ENCODE data around the gene NAA60.

Gene NAA60

GRCh38 chr16:3467182-3467581, 23.7 kb downstream of the NAA60 start:
- CTCF ChIA-PET: no interaction called here
- Histone ChIP-seq H3K27ac (ENCODE audit: extremely low read depth, low read depth, low read length) (no peak overlapping the region), H3K4me3 (ENCODE audit: low read depth, low read length) (no peak overlapping the region), H3K9me3 (ENCODE audit: control insufficient read depth, insufficient read depth, low read depth, low read length) (no peaks in the 10 kb centered on the region), H3K36me3 (ENCODE audit: control insufficient read depth in 2 of 2, insufficient read depth in 1 of 2, low read length in 2 of 2) (peaks cover 0 to 19% of the 10 kb centered on the region in 2 experiments; a peak in 2 of 3 replicates), H3K4me1 (ENCODE audit: control insufficient read depth, insufficient read depth, low read length) (no peaks in the 10 kb centered on the region)
- POLR2A ChIA-PET: no interaction called here
- TF ChIP-seq HOXD13 (CRISPR knock-in tag; IDR thresholded peaks at IDR 0.05; ENCODE audit: borderline replicate concordance) (no peak), ZNF426 (tag by site-specific recombination; IDR thresholded peaks at IDR 0.05) (no peak), ZNF274 (IDR thresholded peaks at IDR 0.05; ENCODE audit: low read length) (no peak), ZNF274 (tag by site-specific recombination; IDR thresholded peaks at IDR 0.05; ENCODE audit: borderline replicate concordance) (no peak), YY1 (tag by site-specific recombination; IDR thresholded peaks at IDR 0.05) (no peak), ZNF398 (tag by site-specific recombination; IDR thresholded peaks at IDR 0.05) (no peak), ZNF155 (tag by site-specific recombination; IDR thresholded peaks at IDR 0.05) (no peak), ZNF280D (tag by site-specific recombination; IDR thresholded peaks at IDR 0.05) (no peak), ZNF660 (tag by site-specific recombination; IDR thresholded peaks at IDR 0.05) (no peak), ZSCAN4 (tag by site-specific recombination; IDR thresholded peaks at IDR 0.05) (no peak), ZFP69B (tag by site-specific recombination; IDR thresholded peaks at IDR 0.05) (no peak), ZNF175 (tag by site-specific recombination; IDR thresholded peaks at IDR 0.05) (no peak), MYNN (tag by site-specific recombination; IDR thresholded peaks at IDR 0.05; ENCODE audit: borderline replicate concordance) (no peak)

- ChIA-PET CTCF (no interaction called here), POLR2A (no interaction called here)
- no peak overlapping the region for H3K4me3 ChIP-seq (ENCODE audit: low read depth, low read length)
- no peak overlapping the region for H3K27ac ChIP-seq (ENCODE audit: extremely low read depth, low read depth, low read length)
- H3K9me3 ChIP-seq (ENCODE audit: control insufficient read depth, insufficient read depth, low read depth, low read length): no peaks in the 10 kb centered on the region
- H3K36me3 ChIP-seq (ENCODE audit: control insufficient read depth in 2 of 2, insufficient read depth in 1 of 2, low read length in 2 of 2): peaks cover 0 to 19% of the 10 kb centered on the region in 2 experiments; a peak in 2 of 3 replicates
- no peaks in the 10 kb centered on the region for H3K4me1 ChIP-seq (ENCODE audit: control insufficient read depth, insufficient read depth, low read length)
- TF ChIP-seq SP2 (tag by site-specific recombination; IDR thresholded peaks at IDR 0.05) (peak; percentile 27; the same call in 1 of the 2 replicates), HOXC10 (CRISPR knock-in tag; IDR thresholded peaks at IDR 0.05) (no peak)
These were observed 24.4 kb downstream of the NAA60 start for GRCh38 chr16:3467921-3468320.

GRCh38 chr16:3468501-3468900, 25.0 kb downstream of the NAA60 start:
- H3K4me1 ChIP-seq (ENCODE audit: control insufficient read depth, insufficient read depth, low read length): no peaks in the 10 kb centered on the region
- no peak for TF ChIP-seq ZNF416 (tag by site-specific recombination; IDR thresholded peaks at IDR 0.05)
- no peak overlapping the region for H3K4me3 ChIP-seq (ENCODE audit: low read depth, low read length)
- POLR2A ChIA-PET: interaction anchor here (0.7 kb wide), 1 partner anchor 26 kb away, joined by 6 read pairs; the partner anchor contains the start of gene ZNF597
- CTCF ChIA-PET: no interaction called here
- no peaks in the 10 kb centered on the region for H3K9me3 ChIP-seq (ENCODE audit: control insufficient read depth, insufficient read depth, low read depth, low read length)
- no peak overlapping the region for H3K27ac ChIP-seq (ENCODE audit: extremely low read depth, low read depth, low read length)
- peaks cover 0 to 19% of the 10 kb centered on the region in 2 experiments; a peak in 2 of 3 replicates for H3K36me3 ChIP-seq (ENCODE audit: control insufficient read depth in 2 of 2, insufficient read depth in 1 of 2, low read length in 2 of 2)

Data from HEK293 (cell line).